HG03439 (cell line): ENCODE measurements around the gene TRMT6.

Source experiments
- ATAC-seq: cut with Tn5 transposase; IDR thresholded peaks from one replicate; pipeline ENCODE4 v1.9.1; 2021; ENCODE audit warnings: mild to moderate bottlenecking, moderate library complexity; ENCODE audit not compliant: unreplicated experiment

TRMT6 gene

GRCh38 chr20:5908981-5909380 lies 41.4 kb downstream of the TRMT6 start:
- ATAC-seq, result no peak

- ATAC-seq, result no peak
Measured at GRCh38 chr20:5900908-5901307, 49.4 kb downstream of the TRMT6 start.

DNA sequence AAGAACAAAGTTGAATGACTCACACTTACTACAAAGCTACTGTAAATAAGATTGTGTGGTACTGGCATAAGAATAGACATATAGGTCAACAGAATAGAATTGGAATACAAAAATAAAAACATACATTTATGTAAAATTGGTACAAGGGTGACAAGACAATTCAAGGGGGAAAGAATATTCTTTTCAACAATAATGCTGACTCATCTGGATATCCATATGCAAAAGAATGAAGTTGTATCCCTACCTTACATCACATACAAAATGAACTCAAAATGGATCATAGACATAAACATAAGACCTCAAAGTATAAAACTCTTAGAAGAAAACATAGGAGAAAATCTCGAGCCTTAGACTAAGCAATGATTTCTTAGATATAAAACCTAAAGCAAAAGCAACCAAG lies 50.9 kb downstream of the TRMT6 start:
- ATAC-seq, result no peak

- no peak for ATAC-seq
Measured at GRCh38 chr20:5895626-5896025, 54.7 kb downstream of the TRMT6 start.

DNA sequence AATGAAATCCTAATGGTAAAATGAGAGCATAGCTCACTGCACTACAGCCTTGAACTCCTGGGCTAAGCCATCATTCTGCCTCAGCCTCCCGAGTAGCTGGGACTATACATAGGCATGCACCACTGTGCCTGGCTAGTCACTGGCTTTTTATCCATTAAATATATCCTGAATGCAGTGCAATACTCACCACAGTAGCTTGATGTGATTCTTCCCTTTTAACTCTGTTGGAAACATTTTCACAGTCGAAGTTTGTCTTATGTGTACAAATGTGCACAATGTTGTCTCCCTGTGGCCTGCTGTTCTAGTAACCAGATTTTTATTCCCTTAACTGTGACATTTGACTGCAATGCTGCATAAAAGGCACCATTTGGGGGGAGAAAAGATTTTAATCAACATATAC lies 56.7 kb downstream of the TRMT6 start:
- ATAC-seq, result no peak

GRCh38 chr20:5893052-5893451 lies 57.3 kb downstream of the TRMT6 start:
- no peak for ATAC-seq

DNA sequence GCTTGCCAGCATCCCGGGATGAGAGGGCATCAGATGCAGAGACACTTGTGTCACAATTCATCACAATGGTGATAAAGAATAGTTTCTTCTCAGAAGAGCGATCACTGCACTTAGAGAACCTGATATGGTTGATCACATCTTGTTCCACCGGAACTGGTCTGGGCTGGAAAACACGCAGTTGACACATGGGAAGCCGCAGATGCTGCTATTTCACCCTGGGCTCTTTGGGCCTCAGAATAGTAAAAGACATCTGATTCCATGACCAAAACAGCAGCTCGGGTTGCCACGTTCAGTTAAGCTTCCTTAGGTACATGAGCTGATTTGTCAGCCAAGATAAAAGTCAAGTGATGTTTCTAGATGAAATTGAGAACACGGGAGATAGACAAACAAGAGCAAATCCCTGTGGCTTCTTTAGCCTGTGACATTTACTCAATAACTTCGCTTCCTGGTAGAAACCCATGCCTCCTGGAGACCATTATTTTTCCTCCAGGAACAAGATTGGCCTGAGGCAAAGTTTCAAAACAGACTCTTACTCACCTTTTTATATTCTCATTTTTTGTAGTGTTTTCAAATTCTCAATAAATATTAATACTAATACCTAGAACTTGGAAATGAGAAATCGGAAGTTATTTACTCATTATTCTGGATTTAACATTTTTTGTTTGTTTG lies 59.4 kb downstream of the TRMT6 start:
- ATAC-seq, result no peak

GRCh38 chr20:5888041-5888440 lies 62.3 kb downstream of the TRMT6 start:
- ATAC-seq, result no peak

DNA sequence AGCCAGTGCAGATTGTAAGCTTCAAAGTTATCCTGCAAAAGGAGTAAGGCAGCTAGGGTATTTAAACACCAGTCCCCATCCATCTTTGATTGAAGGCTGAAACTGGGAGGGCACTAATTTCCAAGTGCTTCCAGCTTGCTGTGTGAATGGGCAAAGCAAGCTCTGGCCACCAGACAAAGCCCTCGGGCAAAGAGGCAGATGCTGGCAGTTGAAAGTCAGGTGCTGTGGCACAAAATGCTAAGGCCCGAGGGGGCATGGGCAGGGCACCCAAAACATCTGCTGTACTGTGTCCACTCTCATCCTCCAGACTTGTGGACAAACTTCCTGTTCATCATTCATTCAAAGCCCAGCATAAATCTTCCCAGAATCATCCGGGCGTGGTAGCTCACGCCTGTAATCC lies 62.9 kb downstream of the TRMT6 start:
- ATAC-seq, result no peak
